PC-9 (cell line): Measurements from ENCODE around the gene AHI1. TPM values are rescaled to one million over a fixed set of nuclear protein-coding genes. Genes with fewer than 3 reads are reported as not detected.

Experiments
- BruUV-seq: library from RNA; stranded (reverse); fragments of 400-500 nt; replicated peaks from 2 replicates; lab custom pipeline; 2021; lab: Mats Ljungman, UMichigan
- CTCF ChIA-PET: fragments of 300-600 bp; sonication (Branson Sonifier 250); formaldehyde crosslinking; loops from one replicate; lab custom pipeline; 2022; ENCODE audit warnings: antibody characterized with exemption; lab: Charles Lee
- POLR2A ChIA-PET: fragments of 300-600 bp; sonication (Branson Sonifier 250); formaldehyde crosslinking; loops from one replicate; lab custom pipeline; 2022; ENCODE audit warnings: antibody characterized with exemption; ENCODE audit not compliant: unreplicated experiment; lab: Charles Lee
- DNase-seq, 2 experiments: peaks; one replicate each; pipeline versions ENCODE4 v3.0.0 to v3.0.0-alpha.2; 2015 to 2022; ENCODE audit warnings: mixed read lengths in 1 of 2
- H2AFZ ChIP-seq: fragments of 200-600 bp; sonication (generic); 2 replicates; pipeline ENCODE4 v1.8.1; 2017; ENCODE audit warnings: antibody characterized with exemption
- H3F3A ChIP-seq: fragments of 200-600 bp; sonication (generic); 2 replicates; pipeline ENCODE4 v1.8.1; 2017; ENCODE audit warnings: antibody characterized with exemption, mild to moderate bottlenecking, low read depth; ENCODE audit not compliant: insufficient read depth
- H3K27ac ChIP-seq: fragments of 200-600 bp; sonication (generic); 2 replicates; pipeline ENCODE4 v1.6.1; 2016; ENCODE audit warnings: mixed run types
- H3K27me3 ChIP-seq: fragments of 200-600 bp; sonication (generic); 2 replicates; pipeline ENCODE4 v1.6.1; 2016; ENCODE audit warnings: low read depth, mixed run types; ENCODE audit not compliant: insufficient read depth
- H3K36me3 ChIP-seq: fragments of 200-600 bp; sonication (generic); 2 replicates; pipeline ENCODE4 v1.6.1; 2016; ENCODE audit warnings: low read depth, mixed run types
- H3K4me1 ChIP-seq: fragments of 200-600 bp; sonication (generic); replicated peaks from 2 replicates; pipeline ENCODE4 v1.6.1; 2016; ENCODE audit warnings: mixed run types; ENCODE audit not compliant: insufficient read depth
- H3K4me2 ChIP-seq: fragments of 200-600 bp; sonication (generic); 2 replicates; pipeline ENCODE4 v1.6.1; 2017; ENCODE audit warnings: mixed run types
- H3K4me3 ChIP-seq: fragments of 200-600 bp; sonication (generic); 2 replicates; pipeline ENCODE4 v1.6.1; 2016; ENCODE audit warnings: mixed run types
- H3K79me2 ChIP-seq: fragments of 200-600 bp; sonication (generic); 2 replicates; pipeline ENCODE4 v1.6.1; 2017; ENCODE audit warnings: low read depth, mixed run types
- H3K9me2 ChIP-seq: fragments of 200-600 bp; sonication (generic); 2 replicates; pipeline ENCODE4 v1.8.1; 2017; ENCODE audit warnings: mild to moderate bottlenecking; ENCODE audit not compliant: insufficient read depth
- H3K9me3 ChIP-seq: fragments of 200-600 bp; sonication (generic); 2 replicates; pipeline ENCODE4 v1.8.1; 2016; ENCODE audit warnings: low read depth; ENCODE audit not compliant: insufficient read depth
- H4K20me1 ChIP-seq: fragments of 200-600 bp; sonication (generic); 2 replicates; pipeline ENCODE4 v1.8.1; 2017; ENCODE audit not compliant: insufficient read depth
- EZH2 ChIP-seq: fragments of 200-600 bp; sonication (generic); IDR thresholded peaks from 2 replicates; pipeline ENCODE4 v1.8.0; 2017; ENCODE audit warnings: antibody characterized with exemption, low read depth
- intact Hi-C: fragments of 100-400 bp; cut with micrococcal nuclease; formaldehyde crosslinking; loops from one replicate; pipeline ENCODE4 v1.10.0; 2022; ENCODE audit not compliant: unreplicated experiment
- total RNA-seq: library from RNA; stranded (reverse); gene quantifications from 2 replicates; pipeline ENCODE4 v1.2.3, GENCODE V29; 2021
- TF ChIP-seq, protein P1 (sequence below): fragments of 200-600 bp; sonication (generic); conservative IDR thresholded peaks from 2 replicates; pipeline ENCODE4 v1.6.1; 2017; ENCODE audit warnings: mixed run types, antibody characterized with exemption, mild to moderate bottlenecking, moderate library complexity

AHI1 gene
- total RNA-seq, 1 experiment from 2014 or later: 19.9 TPM

DNA sequence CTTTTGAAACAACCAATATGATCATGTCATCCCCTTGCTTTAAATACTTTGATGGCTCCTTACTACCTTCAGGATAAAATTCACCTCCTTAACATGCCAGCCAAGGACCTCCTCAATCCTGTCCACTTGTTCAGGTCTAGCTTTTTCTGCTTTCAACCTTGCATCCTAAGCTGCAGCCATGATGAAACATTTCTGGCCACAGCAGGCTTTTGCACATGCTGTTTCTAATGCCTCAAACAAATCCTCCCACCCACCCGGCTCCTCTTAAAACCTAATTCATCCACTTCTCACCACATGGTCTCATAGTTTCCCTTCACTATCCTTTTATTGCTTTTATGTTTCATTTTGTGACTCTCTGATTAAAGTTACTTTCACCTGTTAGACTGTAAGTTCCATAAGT is 191.9 kb downstream of the AHI1 start:
- intact Hi-C loops: no loop called here
- Histone ChIP-seq H3K4me3 (no peak overlapping the region), H4K20me1 (no peaks in the 10 kb centered on the region), H3K4me1 (no peaks in the 10 kb centered on the region), H3K9me2 (no peaks in the 10 kb centered on the region), H3K27me3 (no peaks in the 10 kb centered on the region), H3K9me3 (no peaks in the 10 kb centered on the region), H3K4me2 (no peak overlapping the region), H3F3A (no peaks in the 10 kb centered on the region), H3K36me3 (no peaks in the 10 kb centered on the region), H3K27ac (no peak overlapping the region), H2AFZ (no peak overlapping the region), H3K79me2 (no peaks in the 10 kb centered on the region)
- POLR2A ChIA-PET: no interaction called here
- CTCF ChIA-PET: no interaction called here
- DNase-seq: no peak
- TF ChIP-seq, protein P1, sequence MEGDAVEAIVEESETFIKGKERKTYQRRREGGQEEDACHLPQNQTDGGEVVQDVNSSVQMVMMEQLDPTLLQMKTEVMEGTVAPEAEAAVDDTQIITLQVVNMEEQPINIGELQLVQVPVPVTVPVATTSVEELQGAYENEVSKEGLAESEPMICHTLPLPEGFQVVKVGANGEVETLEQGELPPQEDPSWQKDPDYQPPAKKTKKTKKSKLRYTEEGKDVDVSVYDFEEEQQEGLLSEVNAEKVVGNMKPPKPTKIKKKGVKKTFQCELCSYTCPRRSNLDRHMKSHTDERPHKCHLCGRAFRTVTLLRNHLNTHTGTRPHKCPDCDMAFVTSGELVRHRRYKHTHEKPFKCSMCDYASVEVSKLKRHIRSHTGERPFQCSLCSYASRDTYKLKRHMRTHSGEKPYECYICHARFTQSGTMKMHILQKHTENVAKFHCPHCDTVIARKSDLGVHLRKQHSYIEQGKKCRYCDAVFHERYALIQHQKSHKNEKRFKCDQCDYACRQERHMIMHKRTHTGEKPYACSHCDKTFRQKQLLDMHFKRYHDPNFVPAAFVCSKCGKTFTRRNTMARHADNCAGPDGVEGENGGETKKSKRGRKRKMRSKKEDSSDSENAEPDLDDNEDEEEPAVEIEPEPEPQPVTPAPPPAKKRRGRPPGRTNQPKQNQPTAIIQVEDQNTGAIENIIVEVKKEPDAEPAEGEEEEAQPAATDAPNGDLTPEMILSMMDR: no peak
- TF ChIP-seq EZH2: no peak
- no TSS peak for BruUV-seq

DNA sequence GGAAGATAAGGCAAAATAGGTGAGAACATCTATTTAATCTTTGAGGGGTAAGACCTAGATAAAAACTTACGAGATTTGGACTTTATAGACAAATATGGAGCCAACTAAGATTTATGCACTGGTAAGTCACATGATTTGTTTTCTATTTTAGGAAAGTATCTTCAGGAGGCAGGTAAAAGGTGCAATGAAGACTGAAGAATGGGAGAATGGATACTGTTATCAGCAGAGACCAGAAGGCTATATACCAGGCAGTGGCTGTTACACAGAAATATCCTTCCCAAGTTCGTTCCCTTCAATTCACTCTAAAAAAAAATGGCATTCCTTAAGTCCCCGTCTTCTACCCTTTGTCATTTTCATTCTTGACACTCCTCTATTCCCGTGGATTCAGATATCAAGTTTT is 192.7 kb downstream of the AHI1 start:
- no peaks in the 10 kb centered on the region for H3K9me2 ChIP-seq
- ChIA-PET POLR2A (no interaction called here), CTCF (no interaction called here)
- H3K4me2 ChIP-seq: no peak overlapping the region
- no peak overlapping the region for H3K27ac ChIP-seq
- no TSS peak for BruUV-seq
- H3K4me1 ChIP-seq: no peaks in the 10 kb centered on the region
- H3K4me3 ChIP-seq: no peak overlapping the region
- DNase-seq: no peak
- no peaks in the 10 kb centered on the region for H3F3A ChIP-seq
- H3K27me3 ChIP-seq: no peaks in the 10 kb centered on the region
- H3K9me3 ChIP-seq: no peaks in the 10 kb centered on the region
- H4K20me1 ChIP-seq: no peaks in the 10 kb centered on the region
- H3K79me2 ChIP-seq: no peaks in the 10 kb centered on the region
- TF ChIP-seq, protein P1: no peak
- no peak for TF ChIP-seq EZH2
- H3K36me3 ChIP-seq: no peaks in the 10 kb centered on the region
- intact Hi-C loops: no loop called here
- H2AFZ ChIP-seq: no peak overlapping the region

DNA sequence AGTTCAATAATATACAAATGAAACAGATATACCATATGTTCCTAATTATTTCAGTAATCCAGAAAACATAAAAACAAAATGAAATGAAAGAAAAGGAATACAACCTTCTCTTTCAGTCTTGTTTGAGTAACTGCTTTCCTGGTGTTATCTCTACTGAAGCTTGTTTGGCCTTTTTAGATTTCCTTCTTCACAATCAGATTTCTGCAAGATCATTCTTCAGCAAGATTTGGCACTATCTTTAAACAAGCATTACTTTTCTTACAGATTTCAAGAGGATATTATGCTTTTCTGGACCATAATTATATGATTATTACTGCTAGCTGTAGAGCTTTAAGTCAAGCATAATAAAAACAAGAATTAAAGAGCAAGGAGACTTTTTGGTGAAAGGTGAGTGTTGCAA is 196.2 kb downstream of the AHI1 start:
- Histone ChIP-seq H3K4me1 (no peaks in the 10 kb centered on the region), H3K4me3 (no peak overlapping the region), H3K4me2 (no peak overlapping the region), H3K27me3 (no peaks in the 10 kb centered on the region), H3K9me2 (no peaks in the 10 kb centered on the region), H3K9me3 (no peaks in the 10 kb centered on the region), H4K20me1 (no peaks in the 10 kb centered on the region), H3F3A (no peaks in the 10 kb centered on the region), H2AFZ (no peak overlapping the region), H3K27ac (no peak overlapping the region), H3K79me2 (no peaks in the 10 kb centered on the region), H3K36me3 (no peaks in the 10 kb centered on the region)
- no peak for TF ChIP-seq EZH2
- TF ChIP-seq, protein P1: no peak
- no peak for DNase-seq
- POLR2A ChIA-PET: no interaction called here
- no TSS peak for BruUV-seq
- CTCF ChIA-PET: no interaction called here
- intact Hi-C loops: no loop called here
